GM13977 (cell line): ENCODE measurements around the gene DNAJC3.

Experiments used
- DNase-seq: peaks from one replicate; pipeline ENCODE4 v3.0.0; 2012; ENCODE audit warnings: low spot score
- in situ Hi-C: fragments of 300-500 bp; cut with MboI; formaldehyde crosslinking; loops from one replicate; pipeline ENCODE4 v1.12.0; 2022; ENCODE audit warnings: low sequenced_read_pairs, low pct_unique_long_range_greater_than_20kb, mixed read lengths, inconsistent platforms; ENCODE audit not compliant: unreplicated experiment
- TF ChIP-seq, protein P1 (sequence below): IDR thresholded peaks from 2 replicates; pipeline ENCODE4 v1.5.1; 2012; ENCODE audit warnings: mild to moderate bottlenecking, control low read depth; ENCODE audit not compliant: insufficient read depth; ENCODE audit errors: extremely low read depth, missing control alignments

The DNAJC3 gene

DNA sequence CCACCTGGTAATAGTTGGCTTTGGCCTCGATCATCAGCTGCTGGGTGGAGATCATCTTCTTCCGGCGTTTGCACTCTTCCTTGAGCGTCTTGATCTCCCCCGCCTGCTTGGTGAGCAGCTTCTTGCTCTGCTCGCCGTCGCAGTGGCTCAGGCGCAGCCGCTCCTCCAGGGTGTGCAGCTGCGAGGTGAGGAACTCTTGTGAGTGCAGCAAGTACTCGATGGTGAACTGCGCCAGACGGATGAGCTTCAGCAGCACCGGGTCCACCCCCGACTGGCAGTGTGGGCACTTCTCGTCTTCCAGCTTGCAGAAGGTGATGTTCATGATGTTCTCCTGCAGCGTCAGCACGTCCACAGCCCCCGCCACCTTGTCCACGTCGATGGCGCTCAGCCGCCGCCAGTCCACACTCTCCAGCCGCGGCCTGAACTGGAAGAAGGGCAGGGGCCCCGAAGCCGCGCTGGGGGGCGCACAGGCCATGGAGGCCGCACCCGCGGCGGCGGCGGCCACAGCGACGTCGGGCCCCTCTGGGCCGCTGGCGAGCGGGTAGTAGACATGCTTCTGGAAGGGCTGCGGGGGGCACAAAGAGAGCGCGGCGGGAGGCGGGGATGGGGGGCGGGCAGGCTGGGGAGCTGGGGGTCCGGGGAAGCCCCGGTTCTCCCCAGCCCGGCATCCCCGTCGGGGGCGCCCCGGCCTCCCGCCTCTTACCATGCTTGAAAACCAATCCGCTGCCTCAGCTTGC lies 35.5 kb upstream of the DNAJC3 start:
- in situ Hi-C loops: no loop called here
- TF ChIP-seq, protein P1, sequence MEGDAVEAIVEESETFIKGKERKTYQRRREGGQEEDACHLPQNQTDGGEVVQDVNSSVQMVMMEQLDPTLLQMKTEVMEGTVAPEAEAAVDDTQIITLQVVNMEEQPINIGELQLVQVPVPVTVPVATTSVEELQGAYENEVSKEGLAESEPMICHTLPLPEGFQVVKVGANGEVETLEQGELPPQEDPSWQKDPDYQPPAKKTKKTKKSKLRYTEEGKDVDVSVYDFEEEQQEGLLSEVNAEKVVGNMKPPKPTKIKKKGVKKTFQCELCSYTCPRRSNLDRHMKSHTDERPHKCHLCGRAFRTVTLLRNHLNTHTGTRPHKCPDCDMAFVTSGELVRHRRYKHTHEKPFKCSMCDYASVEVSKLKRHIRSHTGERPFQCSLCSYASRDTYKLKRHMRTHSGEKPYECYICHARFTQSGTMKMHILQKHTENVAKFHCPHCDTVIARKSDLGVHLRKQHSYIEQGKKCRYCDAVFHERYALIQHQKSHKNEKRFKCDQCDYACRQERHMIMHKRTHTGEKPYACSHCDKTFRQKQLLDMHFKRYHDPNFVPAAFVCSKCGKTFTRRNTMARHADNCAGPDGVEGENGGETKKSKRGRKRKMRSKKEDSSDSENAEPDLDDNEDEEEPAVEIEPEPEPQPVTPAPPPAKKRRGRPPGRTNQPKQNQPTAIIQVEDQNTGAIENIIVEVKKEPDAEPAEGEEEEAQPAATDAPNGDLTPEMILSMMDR: no peak
- no peak for DNase-seq

DNA sequence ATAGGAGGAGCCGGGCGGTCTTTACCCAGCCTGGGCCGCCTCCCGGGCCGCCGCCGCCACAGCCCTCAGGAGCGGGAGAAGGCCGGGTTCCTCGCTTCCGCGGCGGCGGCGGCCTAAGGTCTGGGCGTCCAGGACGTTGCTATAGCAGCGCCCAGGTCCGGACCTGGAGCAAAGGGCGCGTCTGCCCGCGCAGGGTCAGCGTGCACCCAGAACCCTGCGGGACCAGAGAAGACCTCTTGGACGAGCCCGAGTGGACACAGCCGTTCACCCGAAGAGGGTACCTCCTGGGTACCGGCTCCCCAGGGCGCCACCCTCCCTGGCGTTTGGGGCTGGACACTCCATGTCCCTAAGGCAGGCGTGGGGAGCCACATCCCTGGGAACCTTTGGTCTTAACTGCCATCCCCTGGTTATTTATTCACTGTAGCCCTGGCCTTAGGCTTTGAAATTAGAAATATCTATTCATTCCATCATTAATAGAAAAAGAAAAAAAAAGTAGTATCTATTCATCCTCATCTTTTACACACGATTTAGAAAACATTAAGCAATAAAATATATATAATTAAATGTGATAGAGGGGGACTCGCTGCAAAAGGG lies 34.8 kb upstream of the DNAJC3 start:
- TF ChIP-seq, protein P1: no peak
- in situ Hi-C loops: no loop called here
- DNase-seq: peak; percentile 34

DNA sequence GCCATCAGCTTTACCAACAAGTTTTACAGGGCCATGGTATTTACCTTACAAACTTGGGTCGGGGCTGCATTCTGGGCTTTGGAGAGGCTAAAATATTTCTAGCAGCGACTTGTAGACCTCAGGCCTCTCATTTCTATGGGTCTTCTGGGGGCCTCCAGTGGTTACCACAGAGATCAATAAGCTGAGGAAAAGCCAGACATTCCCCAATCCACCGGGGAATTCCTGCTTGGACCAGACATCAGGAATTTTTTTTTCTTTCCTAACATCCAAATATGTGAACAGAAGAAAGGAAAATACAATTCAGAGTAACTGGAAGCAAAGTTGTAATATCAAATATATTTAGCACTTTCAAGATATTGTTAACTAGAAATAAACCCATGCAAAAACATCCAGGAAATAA lies 33.9 kb upstream of the DNAJC3 start:
- DNase-seq: no peak
- TF ChIP-seq, protein P1: no peak
- in situ Hi-C loops: no loop called here

DNA sequence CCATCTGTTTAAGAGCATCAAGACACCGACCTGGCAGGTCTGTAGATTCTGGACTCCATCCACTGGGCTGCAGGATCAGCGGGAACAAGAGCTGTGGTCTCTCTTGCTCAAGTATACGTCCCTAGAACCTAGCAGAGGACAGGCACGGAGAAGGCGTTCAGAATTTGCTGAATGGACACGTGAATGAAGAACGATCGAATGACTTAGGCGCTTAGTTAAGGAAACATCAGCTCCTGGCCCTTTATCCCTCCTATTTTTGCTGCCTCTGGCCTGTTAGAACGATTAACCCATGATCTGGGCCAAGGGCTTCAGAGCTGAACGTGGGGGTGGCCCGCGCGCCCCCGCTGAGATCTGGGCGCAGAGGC lies 33.4 kb upstream of the DNAJC3 start:
- TF ChIP-seq, protein P1: no peak
- in situ Hi-C loops: no loop called here
- no peak for DNase-seq

DNA sequence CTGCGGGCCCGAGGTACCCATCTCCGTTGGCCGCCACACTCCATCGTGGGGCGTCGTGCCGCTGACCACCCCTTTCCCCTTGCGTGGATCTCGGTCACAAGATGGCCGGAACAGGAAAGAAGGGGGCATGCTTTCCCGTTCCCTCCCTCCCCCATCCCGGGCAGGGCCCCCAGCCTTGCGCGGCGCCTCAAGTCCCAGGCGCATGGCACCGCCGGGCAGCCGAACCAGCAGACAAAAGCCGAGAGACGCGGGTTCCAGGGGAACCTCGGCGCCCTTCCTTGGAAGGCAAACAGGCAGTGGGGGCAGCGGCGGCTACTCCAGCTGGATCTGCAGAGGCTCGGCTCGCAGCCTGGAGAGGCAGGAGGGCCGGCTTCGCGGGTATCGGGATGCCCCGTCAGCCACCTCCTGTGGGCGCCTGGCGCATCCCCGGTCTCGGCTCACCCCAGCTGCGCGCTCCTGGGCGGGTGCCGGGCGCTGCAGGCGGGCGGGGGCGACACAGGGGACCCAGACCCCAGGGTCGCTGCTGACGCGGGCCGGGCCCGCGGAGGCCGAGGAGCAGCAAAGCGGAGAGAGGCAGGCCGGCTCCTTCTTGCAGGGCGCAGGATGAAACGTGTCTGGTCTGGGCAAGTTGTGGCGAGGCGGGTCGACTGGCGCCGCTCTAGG lies 32.9 kb upstream of the DNAJC3 start:
- DNase-seq: no peak
- TF ChIP-seq, protein P1: no peak
- in situ Hi-C loops: no loop called here

DNA sequence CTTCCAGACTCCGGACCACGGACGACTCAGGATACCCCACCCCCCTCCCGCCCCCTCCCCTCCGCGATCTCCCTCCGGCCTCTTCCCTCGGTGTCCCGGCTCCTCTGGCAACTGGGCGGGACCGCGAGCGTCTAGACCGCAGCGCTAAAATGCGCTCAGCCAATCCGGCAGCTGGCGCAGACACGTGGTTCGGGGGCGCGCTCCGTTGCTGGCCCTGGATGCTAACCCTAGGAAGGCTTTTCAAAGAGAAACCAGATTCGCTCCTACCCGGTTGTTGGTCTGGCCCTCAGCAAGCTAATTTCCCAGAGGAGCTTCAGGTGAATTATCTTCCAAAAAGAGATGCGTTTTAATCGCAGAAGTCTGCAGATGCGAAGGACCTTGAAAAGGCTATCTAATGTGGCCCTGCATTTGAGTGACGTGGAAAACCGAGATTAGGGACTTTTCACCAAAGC lies 32.3 kb upstream of the DNAJC3 start, which contains the start of gene DZIP1:
Gene DZIP1, minus strand, starts transcription at position 106 of the 452 bp plus-strand sequence. CDS start 2,677 bp downstream, outside the sequence.
- in situ Hi-C loops: no loop called here
- DNase-seq: no peak
- TF ChIP-seq, protein P1: no peak
